GM12875 (cell line): Measurements from ENCODE around the gene GPR142.

Experiments used
- H3K4me3 ChIP-seq: one replicate; pipeline ENCODE4 v1.5.1; 2011; ENCODE audit warnings: low read depth, low read length, control low read depth
- CTCF ChIP-seq: IDR thresholded peaks from 2 replicates; pipeline ENCODE4 v1.5.1; 2011; ENCODE audit warnings: low read depth, mild to moderate bottlenecking, control low read depth, inconsistent platforms, low read length, moderate library complexity, borderline replicate concordance; ENCODE audit not compliant: insufficient read depth

Gene GPR142

GRCh38 chr17:74353446-74354060 is 13.8 kb upstream of the GPR142 start:
- H3K4me3 ChIP-seq = no peak overlapping the region
- TF ChIP-seq CTCF = no peak

GRCh38 chr17:74354123-74354522 is 13.2 kb upstream of the GPR142 start:
- TF ChIP-seq CTCF = peak; percentile 98
- no peak overlapping the region for H3K4me3 ChIP-seq

GRCh38 chr17:74354561-74354960 is 12.7 kb upstream of the GPR142 start:
- no peak for TF ChIP-seq CTCF
- no peak overlapping the region for H3K4me3 ChIP-seq

- no peak for TF ChIP-seq CTCF
Observed at GRCh38 chr17:74355065-74355464, 12.2 kb upstream of the GPR142 start.

GRCh38 chr17:74356646-74357465 is 10.4 kb upstream of the GPR142 start:
- H3K4me3 ChIP-seq = no peak overlapping the region
- TF ChIP-seq CTCF = no peak

More at GRCh38 chr17:74355065-74355464, 12.2 kb upstream of the GPR142 start:
- no peak overlapping the region for H3K4me3 ChIP-seq

- TF ChIP-seq CTCF = no peak
- H3K4me3 ChIP-seq = no peak overlapping the region
Observed at GRCh38 chr17:74357466-74357809, 9.9 kb upstream of the GPR142 start.

GRCh38 chr17:74358697-74359096 is 8.6 kb upstream of the GPR142 start:
- no peak for TF ChIP-seq CTCF
- no peak overlapping the region for H3K4me3 ChIP-seq
